GM21825 (cell line): ENCODE results near the gene STXBP6.

ENCODE experiments used
- ATAC-seq: cut with Tn5 transposase; IDR thresholded peaks from one replicate; pipeline ENCODE4 v1.9.1; 2021; ENCODE audit warnings: mild to moderate bottlenecking, moderate library complexity; ENCODE audit not compliant: unreplicated experiment

Gene STXBP6

GRCh38 chr14:24866067-24866639 is 183.8 kb downstream of the STXBP6 start:
- ATAC-seq: no peak

- ATAC-seq: no peak
Observed at GRCh38 chr14:24863968-24864684, 185.8 kb downstream of the STXBP6 start.

- ATAC-seq: no peak
Observed at GRCh38 chr14:24861083-24861630, 188.8 kb downstream of the STXBP6 start.

- ATAC-seq: no peak
Observed at GRCh38 chr14:24859559-24859958, 190.4 kb downstream of the STXBP6 start.

- no peak for ATAC-seq
Observed at GRCh38 chr14:24858684-24859083, 191.3 kb downstream of the STXBP6 start.

- ATAC-seq: no peak
Observed at GRCh38 chr14:24858052-24858451, 191.9 kb downstream of the STXBP6 start.

GRCh38 chr14:24857277-24857676 is 192.7 kb downstream of the STXBP6 start:
- ATAC-seq: no peak

GRCh38 chr14:24853446-24853845 is 196.5 kb downstream of the STXBP6 start:
- ATAC-seq: no peak

GRCh38 chr14:24852312-24853060 is 197.5 kb downstream of the STXBP6 start:
- no peak for ATAC-seq

- ATAC-seq: no peak
Observed at GRCh38 chr14:24851837-24852236, 198.1 kb downstream of the STXBP6 start.

GRCh38 chr14:24851406-24851805 is 198.5 kb downstream of the STXBP6 start:
- no peak for ATAC-seq

- no peak for ATAC-seq
Observed at GRCh38 chr14:24850072-24850471, 199.9 kb downstream of the STXBP6 start.

- ATAC-seq: no peak
Observed at GRCh38 chr14:24849471-24849870, 200.5 kb downstream of the STXBP6 start.

- no peak for ATAC-seq
Observed at GRCh38 chr14:24848102-24848790, 201.7 kb downstream of the STXBP6 start.

- ATAC-seq: no peak
Observed at GRCh38 chr14:24847568-24848095, 202.3 kb downstream of the STXBP6 start.

- no peak for ATAC-seq
Observed at GRCh38 chr14:24846261-24846660, 203.7 kb downstream of the STXBP6 start.

- ATAC-seq: no peak
Observed at GRCh38 chr14:24845851-24846250, 204.1 kb downstream of the STXBP6 start.

- ATAC-seq: no peak
Observed at GRCh38 chr14:24844011-24844410, 205.9 kb downstream of the STXBP6 start.

- peak; percentile 88 for ATAC-seq
Observed at GRCh38 chr14:24843494-24843893, 206.5 kb downstream of the STXBP6 start.

- no peak for ATAC-seq
Observed at GRCh38 chr14:24840204-24840893, 209.6 kb downstream of the STXBP6 start.
